ENCODE data around the gene ZNF382. TPM values are rescaled to one million over a fixed set of nuclear protein-coding genes. Genes with fewer than 3 reads are reported as not detected.
"Not testable (repeated sequence)": the region's sequence is repeated elsewhere in the genome, so short reads cannot be mapped to it uniquely, and the experiment has no call there.

Gene ZNF382
- polyA plus RNA-seq, 1 experiment, result 0.60 TPM

DNA sequence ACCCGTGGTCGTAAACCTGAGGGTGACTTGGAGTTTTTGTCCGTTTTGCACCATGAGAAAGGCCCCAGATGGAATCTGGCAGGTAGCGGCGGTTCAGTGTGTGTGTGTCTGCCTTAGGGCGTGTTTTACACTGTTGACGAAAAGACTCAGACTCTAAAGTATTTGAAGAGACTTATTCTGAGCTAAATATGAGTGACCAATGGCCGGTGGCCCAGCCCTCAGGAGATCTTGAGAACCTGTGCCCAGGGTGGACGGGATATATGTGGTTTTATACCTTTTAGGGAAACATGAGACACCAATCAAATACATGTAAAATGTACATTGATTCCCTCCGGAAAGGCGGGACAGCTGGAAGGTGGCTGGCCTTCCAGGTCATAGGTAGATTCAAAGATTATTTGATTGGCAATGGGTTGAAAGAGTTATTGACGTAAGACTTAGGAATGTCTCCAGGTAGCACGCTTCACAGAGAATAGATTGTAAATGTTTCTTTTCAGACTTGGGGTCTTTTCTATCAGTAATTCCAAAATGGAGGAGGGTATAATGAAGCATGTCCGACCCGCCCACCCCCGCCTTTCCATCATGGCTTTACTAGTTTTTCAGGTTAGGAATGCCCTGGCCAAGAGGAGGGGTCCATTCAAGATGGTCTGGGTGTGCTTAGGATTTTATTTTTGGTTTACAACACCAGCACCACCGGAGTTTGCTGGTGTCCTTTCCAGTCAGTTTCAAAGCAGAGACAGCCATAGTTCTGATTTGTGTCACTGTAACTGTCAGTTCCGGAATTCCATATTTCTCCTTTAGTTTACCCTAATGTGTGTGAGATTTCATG, 31.0 kb upstream of the ZNF382 start:
- CTCF ChIA-PET, result no interaction called here
- Histone ChIP-seq H3K4me3 (ENCODE audit: low read depth, low read length) (peak overlapping the region; percentile 64), H3K27me3 (ENCODE audit: control insufficient read depth, insufficient read depth, low read length) (no peaks in the 10 kb centered on the region), H3K36me3 (ENCODE audit: control insufficient read depth, insufficient read depth, low read length) (peaks cover 11% of the 10 kb centered on the region)
- DNase-seq (ENCODE audit: low read depth), result no peak
- POLR2A ChIA-PET, result no interaction called here
- TF ChIP-seq, protein P1, sequence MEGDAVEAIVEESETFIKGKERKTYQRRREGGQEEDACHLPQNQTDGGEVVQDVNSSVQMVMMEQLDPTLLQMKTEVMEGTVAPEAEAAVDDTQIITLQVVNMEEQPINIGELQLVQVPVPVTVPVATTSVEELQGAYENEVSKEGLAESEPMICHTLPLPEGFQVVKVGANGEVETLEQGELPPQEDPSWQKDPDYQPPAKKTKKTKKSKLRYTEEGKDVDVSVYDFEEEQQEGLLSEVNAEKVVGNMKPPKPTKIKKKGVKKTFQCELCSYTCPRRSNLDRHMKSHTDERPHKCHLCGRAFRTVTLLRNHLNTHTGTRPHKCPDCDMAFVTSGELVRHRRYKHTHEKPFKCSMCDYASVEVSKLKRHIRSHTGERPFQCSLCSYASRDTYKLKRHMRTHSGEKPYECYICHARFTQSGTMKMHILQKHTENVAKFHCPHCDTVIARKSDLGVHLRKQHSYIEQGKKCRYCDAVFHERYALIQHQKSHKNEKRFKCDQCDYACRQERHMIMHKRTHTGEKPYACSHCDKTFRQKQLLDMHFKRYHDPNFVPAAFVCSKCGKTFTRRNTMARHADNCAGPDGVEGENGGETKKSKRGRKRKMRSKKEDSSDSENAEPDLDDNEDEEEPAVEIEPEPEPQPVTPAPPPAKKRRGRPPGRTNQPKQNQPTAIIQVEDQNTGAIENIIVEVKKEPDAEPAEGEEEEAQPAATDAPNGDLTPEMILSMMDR (IDR thresholded peaks at IDR 0.05; ENCODE audit: insufficient read depth, low read depth, low read length), result no peak

DNA sequence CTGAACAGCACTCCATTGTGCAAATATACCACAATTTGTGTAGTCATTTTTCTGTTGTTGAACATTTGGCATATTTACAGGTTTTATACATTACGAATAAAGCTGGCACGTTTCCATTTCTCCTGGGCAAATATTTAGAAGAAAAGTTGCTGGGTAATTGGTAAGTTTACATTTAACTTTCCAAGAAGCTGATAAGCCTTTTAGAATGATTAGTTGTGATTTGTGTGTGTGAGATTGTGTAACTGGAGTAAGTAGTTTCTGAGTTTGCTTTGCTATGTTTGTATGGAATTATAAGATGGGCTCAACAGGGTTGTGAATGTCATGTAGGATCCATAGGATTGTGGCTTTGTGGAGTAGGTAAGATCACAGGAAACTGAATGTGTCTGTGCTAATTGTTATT, 30.4 kb upstream of the ZNF382 start:
- TF ChIP-seq, protein P1 (IDR thresholded peaks at IDR 0.05; ENCODE audit: insufficient read depth, low read depth, low read length), result no peak
- peaks cover 12% of the 10 kb centered on the region for H3K36me3 ChIP-seq (ENCODE audit: control insufficient read depth, insufficient read depth, low read length)
- DNase-seq (ENCODE audit: low read depth), result no peak
- ChIA-PET CTCF (interaction anchor here (0.6 kb wide), 1 partner anchor 461 kb away, joined by 3 read pairs; no protein-coding TSS in a partner anchor), POLR2A (no interaction called here)
- no peaks in the 10 kb centered on the region for H3K27me3 ChIP-seq (ENCODE audit: control insufficient read depth, insufficient read depth, low read length)
- H3K4me3 ChIP-seq (ENCODE audit: low read depth, low read length), result no peak overlapping the region

DNA sequence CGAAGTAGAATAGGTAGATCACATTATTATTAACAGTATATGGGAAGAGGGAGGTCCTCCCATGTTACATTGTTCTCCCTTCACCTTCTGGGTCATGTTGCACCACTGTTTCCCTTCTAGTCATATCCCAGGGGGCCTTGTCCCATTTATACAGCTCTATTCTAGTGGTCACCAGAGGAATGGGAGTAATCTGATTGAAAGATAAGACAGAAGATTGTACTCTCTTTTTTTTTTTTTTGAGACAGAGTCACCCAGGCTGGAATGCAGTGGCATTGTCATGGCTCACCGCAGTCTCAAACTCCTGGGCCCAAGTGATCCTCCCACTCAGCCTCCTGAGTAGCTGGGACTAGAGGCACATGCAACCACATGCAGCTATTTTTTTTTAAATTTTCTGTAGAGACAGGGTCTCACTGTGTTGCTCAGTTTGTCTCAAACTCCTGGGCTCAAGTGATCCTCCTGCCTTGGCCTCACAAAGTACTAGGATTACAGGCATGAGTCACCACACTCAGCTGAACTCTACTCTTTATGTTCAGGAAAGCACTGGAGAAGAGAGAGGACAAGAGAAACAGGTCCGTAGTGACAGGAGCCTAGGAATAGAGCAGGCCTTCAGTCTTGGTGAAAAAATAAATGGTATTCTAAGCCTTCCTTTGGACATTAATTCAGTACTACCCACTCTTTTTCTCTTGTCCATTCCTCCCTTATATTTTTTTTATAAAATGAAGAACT, 27.7 kb upstream of the ZNF382 start:
- ChIA-PET CTCF (interaction anchor here (0.6 kb wide), 1 partner anchor 26 kb away, joined by 5 read pairs; no protein-coding TSS in a partner anchor), POLR2A (no interaction called here)
- no peak for DNase-seq (ENCODE audit: low read depth)

DNA sequence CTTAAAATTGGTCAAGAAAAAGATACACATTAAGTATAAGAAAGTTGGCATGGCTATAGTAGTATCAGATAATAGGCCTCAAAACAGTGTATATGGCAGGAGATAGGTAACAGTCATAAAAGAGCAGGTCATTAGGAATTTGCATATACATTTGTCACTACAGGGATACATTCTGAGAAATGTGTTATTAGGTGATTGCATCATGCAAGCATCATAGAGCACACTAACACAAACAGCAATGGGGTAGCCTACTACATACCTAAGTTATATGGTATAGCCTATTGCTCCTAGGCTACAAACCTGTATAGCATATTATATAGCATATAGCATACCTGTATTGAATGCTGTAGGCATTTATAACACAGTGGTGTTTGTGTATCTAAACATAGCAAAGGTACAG, 25.9 kb upstream of the ZNF382 start:
- Histone ChIP-seq H3K36me3 (ENCODE audit: control insufficient read depth, insufficient read depth, low read length) (peaks cover 15% of the 10 kb centered on the region), H3K4me3 (ENCODE audit: low read depth, low read length) (no peak overlapping the region), H3K27me3 (ENCODE audit: control insufficient read depth, insufficient read depth, low read length) (no peaks in the 10 kb centered on the region)
- TF ChIP-seq, protein P1 (IDR thresholded peaks at IDR 0.05; ENCODE audit: insufficient read depth, low read depth, low read length), result no peak
- POLR2A ChIA-PET, result no interaction called here
- DNase-seq (ENCODE audit: low read depth), result no peak
- CTCF ChIA-PET, result no interaction called here

More for the DNA sequence above, 27.7 kb upstream of the ZNF382 start:
- Histone ChIP-seq H3K27me3 (ENCODE audit: control insufficient read depth, insufficient read depth, low read length) (no peaks in the 10 kb centered on the region), H3K4me3 (ENCODE audit: low read depth, low read length) (no peak overlapping the region), H3K36me3 (ENCODE audit: control insufficient read depth, insufficient read depth, low read length) (peaks cover 15% of the 10 kb centered on the region)
- TF ChIP-seq, protein P1 (IDR thresholded peaks at IDR 0.05; ENCODE audit: insufficient read depth, low read depth, low read length), result no peak

DNA sequence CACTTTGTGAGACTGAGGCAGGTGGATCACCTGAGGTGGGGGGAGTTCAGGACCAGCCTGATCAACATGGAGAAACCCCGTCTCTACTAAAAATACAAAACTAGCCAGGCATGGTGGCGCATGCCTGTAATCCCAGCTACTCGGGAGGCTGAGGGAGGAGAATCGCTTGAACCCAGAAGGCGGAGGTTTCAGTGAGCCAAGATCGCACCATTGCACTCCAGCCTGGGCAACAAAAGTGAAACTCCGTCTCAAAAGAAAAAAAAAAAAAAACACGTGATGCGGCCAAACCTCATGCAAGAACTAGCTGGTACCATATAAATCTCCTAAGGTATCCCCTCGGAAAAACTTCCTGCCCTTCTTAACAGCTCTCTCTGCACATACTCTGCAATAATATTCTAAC, 2.4 kb upstream of the ZNF382 start:
- H3K27me3 ChIP-seq (ENCODE audit: control insufficient read depth, insufficient read depth, low read length); H3K36me3 ChIP-seq (ENCODE audit: control insufficient read depth, insufficient read depth, low read length); DNase-seq (ENCODE audit: low read depth); POLR2A ChIA-PET; H3K4me3 ChIP-seq (ENCODE audit: low read depth, low read length): not testable (repeated sequence)
- CTCF ChIA-PET, result interaction anchor here (0.9 kb wide), 1 partner anchor 110 kb away, joined by 3 read pairs; no protein-coding TSS in a partner anchor
